ENCODE measurements around the gene RHEB.
A peak's percentile ranks its signal among the peaks of the same experiment; 100 is the strongest.

The RHEB gene

DNA sequence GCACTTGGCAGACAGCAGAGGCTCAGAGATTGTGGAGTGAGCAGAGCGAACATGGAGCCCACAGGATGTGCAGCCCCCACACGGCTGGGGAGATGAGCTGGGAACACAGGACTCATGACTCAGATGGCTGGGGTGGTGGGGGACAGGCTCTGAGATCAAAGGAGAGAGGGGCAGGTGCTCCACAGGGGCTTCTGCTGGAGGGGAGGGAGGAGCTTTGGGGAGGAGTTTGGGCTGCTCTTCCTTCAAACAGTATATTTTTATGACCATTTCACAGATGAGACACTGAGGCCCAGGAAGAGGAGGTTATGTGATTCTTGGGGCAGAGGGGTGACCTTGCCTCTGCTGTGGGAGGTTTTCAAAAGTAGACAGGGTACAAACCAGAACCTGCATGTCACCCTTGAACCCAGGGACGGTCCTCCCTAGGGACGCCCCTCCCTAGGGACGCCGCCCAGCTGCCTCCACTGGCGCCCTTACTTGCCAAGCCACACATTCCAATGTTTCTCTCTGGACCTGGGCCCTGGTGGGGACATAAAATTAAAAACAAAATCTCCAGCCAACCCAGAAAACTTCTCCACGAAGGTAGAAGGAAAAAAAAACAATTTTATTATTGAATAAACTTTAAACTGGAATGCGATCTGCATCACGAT, 78.8 kb downstream of the RHEB start (continued):
- TF ChIP-seq TSHZ2 (CRISPR knock-in tag; IDR thresholded peaks at IDR 0.05) (no peak), OSR1 (CRISPR knock-in tag; IDR thresholded peaks at IDR 0.05) (no peak), ESRRG (CRISPR knock-in tag; IDR thresholded peaks at IDR 0.05) (no peak)
- TF ChIP-seq, protein P1, sequence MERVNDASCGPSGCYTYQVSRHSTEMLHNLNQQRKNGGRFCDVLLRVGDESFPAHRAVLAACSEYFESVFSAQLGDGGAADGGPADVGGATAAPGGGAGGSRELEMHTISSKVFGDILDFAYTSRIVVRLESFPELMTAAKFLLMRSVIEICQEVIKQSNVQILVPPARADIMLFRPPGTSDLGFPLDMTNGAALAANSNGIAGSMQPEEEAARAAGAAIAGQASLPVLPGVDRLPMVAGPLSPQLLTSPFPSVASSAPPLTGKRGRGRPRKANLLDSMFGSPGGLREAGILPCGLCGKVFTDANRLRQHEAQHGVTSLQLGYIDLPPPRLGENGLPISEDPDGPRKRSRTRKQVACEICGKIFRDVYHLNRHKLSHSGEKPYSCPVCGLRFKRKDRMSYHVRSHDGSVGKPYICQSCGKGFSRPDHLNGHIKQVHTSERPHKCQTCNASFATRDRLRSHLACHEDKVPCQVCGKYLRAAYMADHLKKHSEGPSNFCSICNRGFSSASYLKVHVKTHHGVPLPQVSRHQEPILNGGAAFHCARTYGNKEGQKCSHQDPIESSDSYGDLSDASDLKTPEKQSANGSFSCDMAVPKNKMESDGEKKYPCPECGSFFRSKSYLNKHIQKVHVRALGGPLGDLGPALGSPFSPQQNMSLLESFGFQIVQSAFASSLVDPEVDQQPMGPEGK (CRISPR knock-in tag; IDR thresholded peaks at IDR 0.05; ENCODE audit: borderline replicate concordance): no peak

DNA sequence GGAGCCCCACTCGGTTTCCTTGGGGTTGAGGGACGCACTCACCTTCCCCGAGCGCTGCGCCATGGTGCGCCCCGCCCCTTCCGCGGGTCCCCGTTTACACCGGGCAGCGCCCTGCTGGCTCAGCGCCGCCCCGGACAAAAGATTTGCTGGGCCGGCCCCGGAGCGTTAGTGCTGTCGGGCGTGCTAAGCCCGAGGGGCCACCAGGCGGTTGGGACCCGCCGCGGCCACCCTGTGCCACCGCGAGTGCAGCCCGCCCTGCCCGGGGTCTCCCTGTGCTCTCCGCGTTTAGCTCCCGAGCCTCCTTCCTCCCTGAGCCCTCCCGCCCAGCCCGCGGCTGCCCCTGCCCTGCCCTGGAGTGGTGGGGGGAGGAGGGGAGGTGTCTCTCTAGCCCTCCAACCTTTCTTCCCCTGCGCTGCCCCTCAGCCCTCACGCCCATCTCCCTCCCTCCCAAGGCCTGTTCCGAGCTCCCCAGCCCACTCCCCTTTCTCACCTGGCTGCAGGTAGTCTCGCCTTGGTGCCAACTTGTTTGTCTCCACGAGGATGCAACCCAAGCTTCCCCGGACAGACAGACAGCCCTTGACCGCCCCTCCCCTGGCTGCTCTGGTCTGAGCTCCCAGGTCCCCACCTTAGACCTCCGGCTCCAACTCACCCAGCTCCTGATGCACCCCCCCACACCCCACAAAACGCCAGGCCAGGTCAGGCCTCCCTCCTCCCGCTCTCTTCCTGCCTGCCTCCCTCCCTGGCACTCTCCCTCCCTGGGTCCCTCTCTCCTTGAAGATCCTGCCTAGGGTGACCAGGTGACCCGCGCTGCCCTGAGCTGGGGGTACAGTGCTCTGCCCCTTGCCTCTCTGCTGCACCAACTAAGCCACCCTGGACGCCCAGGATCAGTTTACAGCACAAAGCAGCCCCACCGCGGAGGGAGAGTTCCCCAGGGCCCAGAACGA, 79.6 kb downstream of the RHEB start, which contains the start of gene CRYGN:
Gene CRYGN, minus strand, starts transcription at position 287 of the 944 bp plus-strand sequence. Its CDS starts 224 bp downstream, at position 63.
- ATAC-seq: no peak; the same call in 2 of the 3 replicates
- no peak for TF ChIP-seq GLIS3 (CRISPR knock-in tag; IDR thresholded peaks at IDR 0.05)
- TF ChIP-seq OSR1 (CRISPR knock-in tag; IDR thresholded peaks at IDR 0.05): no peak
- peak; percentile 80; the same call in 1 of the 2 replicates for TF ChIP-seq CSDC2 (CRISPR knock-in tag; IDR thresholded peaks at IDR 0.05)

DNA sequence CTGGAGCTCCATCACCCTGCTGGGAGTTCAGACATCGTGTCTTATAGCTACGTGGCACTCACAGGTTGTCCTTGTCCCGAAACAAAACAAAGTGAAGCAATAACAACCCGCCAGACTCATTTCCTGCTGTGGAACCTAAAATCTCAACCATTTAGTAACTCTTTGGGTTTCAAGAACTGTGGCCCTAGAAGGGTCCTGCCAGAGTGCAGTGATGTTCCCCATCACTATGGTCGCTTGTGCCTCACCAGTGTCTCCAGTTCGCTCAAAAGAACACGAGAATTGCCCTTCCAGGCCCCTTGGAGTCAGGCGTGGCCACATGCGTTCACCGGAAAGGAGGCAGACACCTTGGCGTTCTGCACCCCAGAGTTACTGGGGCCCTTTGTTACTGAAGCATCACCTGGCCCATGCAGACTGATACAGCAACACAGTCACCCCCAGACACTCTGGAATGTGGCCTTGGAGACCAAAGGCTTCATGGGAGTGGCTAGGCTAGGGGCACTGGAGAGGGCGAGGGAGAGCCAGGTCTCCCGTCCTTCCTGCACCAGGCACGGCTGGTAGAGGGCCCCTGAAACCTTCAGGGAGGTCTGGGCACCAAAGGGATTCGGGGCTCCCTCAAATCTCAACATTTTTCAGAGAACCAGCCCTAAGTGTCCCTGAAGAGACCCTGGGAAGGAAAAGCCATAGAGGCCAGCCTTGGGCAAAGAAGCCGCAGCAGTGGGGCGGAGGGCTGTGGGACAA, 80.7 kb downstream of the RHEB start:
- no peak for TF ChIP-seq CREB5 (CRISPR knock-in tag; IDR thresholded peaks at IDR 0.05; ENCODE audit: low read depth)
- no peak for TF ChIP-seq CSDC2 (CRISPR knock-in tag; IDR thresholded peaks at IDR 0.05)
- TF ChIP-seq OSR1 (CRISPR knock-in tag; IDR thresholded peaks at IDR 0.05): no peak
- no peak for TF ChIP-seq GLIS3 (CRISPR knock-in tag; IDR thresholded peaks at IDR 0.05)
- TF ChIP-seq, protein P1 (CRISPR knock-in tag; IDR thresholded peaks at IDR 0.05; ENCODE audit: borderline replicate concordance): no peak
- TF ChIP-seq BACH2 (CRISPR knock-in tag; IDR thresholded peaks at IDR 0.05; ENCODE audit: borderline replicate concordance): no peak
- no peak for TF ChIP-seq TOX (CRISPR knock-in tag; IDR thresholded peaks at IDR 0.05; ENCODE audit: borderline replicate concordance)
- TF ChIP-seq ZFP3 (CRISPR knock-in tag; IDR thresholded peaks at IDR 0.05): no peak
- TF ChIP-seq ZNF565 (CRISPR knock-in tag; conservative IDR thresholded peaks at IDR 0.05; ENCODE audit: low read depth): no peak
- TF ChIP-seq TCF4 (CRISPR knock-in tag; IDR thresholded peaks at IDR 0.05; ENCODE audit: borderline replicate concordance): no peak
- no peak for TF ChIP-seq ESRRG (CRISPR knock-in tag; IDR thresholded peaks at IDR 0.05)
- no peak for TF ChIP-seq TSHZ2 (CRISPR knock-in tag; IDR thresholded peaks at IDR 0.05)
- TF ChIP-seq CSRNP3 (CRISPR knock-in tag; IDR thresholded peaks at IDR 0.05): no peak
- no peak for TF ChIP-seq ARNTL (CRISPR knock-in tag; IDR thresholded peaks at IDR 0.05; ENCODE audit: borderline replicate concordance, low read depth)
- no peak for TF ChIP-seq PPARA (CRISPR knock-in tag; IDR thresholded peaks at IDR 0.05; ENCODE audit: borderline replicate concordance)
- TF ChIP-seq ZC3H10 (CRISPR knock-in tag; IDR thresholded peaks at IDR 0.05): no peak
- no peak for TF ChIP-seq RARB (CRISPR knock-in tag; IDR thresholded peaks at IDR 0.05)
- no peak for ATAC-seq
